22Rv1 (cell line): ENCODE measurements around the gene ITGB1BP2.
A peak's percentile ranks its signal among the peaks of the same experiment; 100 is the strongest.
"Not testable (repeated sequence)": the region's sequence is repeated elsewhere in the genome, so short reads cannot be mapped to it uniquely, and the experiment has no call there.

Experiments used
- H3K27ac ChIP-seq: fragments of 450-650 bp; 2 replicates; pipeline ENCODE4 v1.5.1; 2017
- CTCF ChIP-seq: fragments of 450-650 bp; IDR thresholded peaks from 2 replicates; pipeline ENCODE4 v1.5.1; 2017; ENCODE audit warnings: mild to moderate bottlenecking
- ZFX ChIP-seq: fragments of 450-650 bp; IDR thresholded peaks from 2 replicates; pipeline ENCODE4 v1.6.1; 2017; ENCODE audit warnings: antibody characterized with exemption, borderline replicate concordance

The ITGB1BP2 gene

DNA sequence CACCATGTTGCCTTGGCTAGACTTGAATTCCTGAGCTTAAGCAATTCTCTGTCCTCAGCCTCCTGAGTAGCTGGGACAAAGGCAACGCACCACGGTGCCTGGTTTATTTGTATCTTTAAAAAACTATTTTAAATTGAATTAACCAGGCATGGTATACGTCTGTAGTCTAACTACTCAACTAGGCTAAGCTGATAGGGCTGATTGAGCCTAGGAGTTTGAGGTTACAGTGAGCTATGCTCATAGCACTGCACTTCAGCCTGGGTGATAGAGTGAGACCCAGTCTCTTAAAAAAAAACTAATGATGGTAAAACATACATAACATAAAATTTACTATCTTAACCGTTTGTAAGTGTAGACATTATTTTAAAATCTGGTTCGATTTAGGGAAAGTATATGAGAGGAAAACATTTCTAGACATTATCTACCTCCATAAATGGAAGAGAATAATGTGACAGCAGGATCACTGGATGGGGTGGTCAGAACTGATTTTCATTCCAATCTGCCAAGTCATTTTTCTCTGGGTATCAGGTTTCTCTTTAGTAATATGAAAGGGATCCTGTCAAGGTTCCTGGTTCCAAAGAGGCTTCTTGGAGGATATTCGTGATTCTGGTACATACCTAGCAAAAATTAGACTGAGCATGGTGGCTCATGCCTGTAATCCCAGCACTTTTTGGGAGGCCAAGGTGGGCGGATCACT, 8.7 kb upstream of the ITGB1BP2 start:
- no peak for TF ChIP-seq CTCF
- TF ChIP-seq ZFX = no peak
- H3K27ac ChIP-seq = no peak overlapping the region

DNA sequence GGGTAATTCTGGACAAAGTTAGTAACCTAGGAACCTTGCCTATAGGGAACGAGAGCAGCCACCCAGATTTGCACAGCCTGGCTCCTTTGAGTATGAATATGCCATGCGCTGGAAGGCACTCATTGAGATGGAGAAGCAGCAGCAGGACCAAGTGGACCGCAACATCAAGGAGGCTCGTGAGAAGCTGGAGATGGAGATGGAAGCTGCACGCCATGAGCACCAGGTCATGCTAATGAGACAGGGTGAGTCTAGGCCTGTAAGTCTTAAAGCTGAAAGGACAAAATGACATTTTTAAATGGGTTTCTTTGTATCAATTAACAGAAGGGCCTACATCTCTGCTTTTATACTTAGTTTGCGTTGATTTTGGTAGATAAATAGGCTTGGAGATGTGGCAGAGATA, 4.7 kb upstream of the ITGB1BP2 start:
- TF ChIP-seq CTCF (no peak), ZFX (no peak)
- H3K27ac ChIP-seq = no peak overlapping the region

DNA sequence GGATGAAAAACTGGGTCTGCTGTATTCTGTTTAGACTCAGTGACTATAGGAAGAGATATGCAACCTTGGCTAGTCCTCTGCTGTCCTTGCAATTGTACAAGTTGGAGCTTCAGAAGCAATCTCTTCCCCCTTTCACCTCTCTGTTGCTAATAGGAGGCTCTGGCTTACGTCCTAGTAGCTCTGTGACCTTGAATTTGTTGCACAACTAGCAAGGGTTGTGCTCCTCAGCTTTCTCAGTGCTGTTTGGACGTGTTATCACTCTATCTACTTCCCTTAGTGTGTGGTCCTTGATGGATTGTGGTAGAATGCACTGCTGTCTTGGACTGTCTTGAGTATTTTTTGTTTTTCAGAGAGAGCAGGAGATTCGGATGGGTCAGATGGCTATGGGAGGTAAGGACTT, 3.4 kb upstream of the ITGB1BP2 start:
- no peak for TF ChIP-seq ZFX
- no peak for TF ChIP-seq CTCF

GRCh38 chrX:71300064-71300463, 1.5 kb upstream of the ITGB1BP2 start:
- not testable (repeated sequence) for H3K27ac ChIP-seq

More for the DNA sequence above, 3.4 kb upstream of the ITGB1BP2 start:
- no peak overlapping the region for H3K27ac ChIP-seq

- H3K27ac ChIP-seq = peak overlapping the region; percentile 20; the same call in 1 of the 2 replicates
Measured at GRCh38 chrX:71300495-71300894, 1.1 kb upstream of the ITGB1BP2 start.

- H3K27ac ChIP-seq = no peak overlapping the region; the same call in 1 of the 2 replicates
- no peak for TF ChIP-seq ZFX
- no peak for TF ChIP-seq CTCF
Measured at GRCh38 chrX:71302461-71303213, 1.1 kb downstream of the ITGB1BP2 start.

DNA sequence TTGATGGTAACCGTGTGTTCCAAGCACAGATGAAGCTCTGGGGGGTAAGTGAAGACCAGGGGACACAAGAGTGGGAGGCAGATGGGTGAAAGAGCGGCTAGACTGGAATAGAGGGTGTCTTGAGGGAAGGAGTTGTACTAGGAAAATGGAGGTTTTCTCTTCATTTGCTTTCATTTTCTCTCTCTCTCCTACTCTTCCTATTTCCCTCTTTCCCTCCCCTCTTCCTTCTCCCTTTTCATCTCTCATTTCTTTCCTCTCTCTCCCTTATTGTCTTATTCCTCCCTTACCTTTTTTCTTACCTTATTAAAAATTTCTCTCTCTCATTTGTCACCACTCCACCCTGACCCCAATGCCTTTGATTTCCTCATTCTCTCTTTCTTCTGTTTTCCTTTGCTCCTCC, 3.0 kb downstream of the ITGB1BP2 start:
- TF ChIP-seq ZFX = no peak
- no peak for TF ChIP-seq CTCF
- H3K27ac ChIP-seq = no peak overlapping the region

GRCh38 chrX:71315917-71316316, 14.4 kb downstream of the ITGB1BP2 start:
- TF ChIP-seq CTCF (no peak), ZFX (no peak)

DNA sequence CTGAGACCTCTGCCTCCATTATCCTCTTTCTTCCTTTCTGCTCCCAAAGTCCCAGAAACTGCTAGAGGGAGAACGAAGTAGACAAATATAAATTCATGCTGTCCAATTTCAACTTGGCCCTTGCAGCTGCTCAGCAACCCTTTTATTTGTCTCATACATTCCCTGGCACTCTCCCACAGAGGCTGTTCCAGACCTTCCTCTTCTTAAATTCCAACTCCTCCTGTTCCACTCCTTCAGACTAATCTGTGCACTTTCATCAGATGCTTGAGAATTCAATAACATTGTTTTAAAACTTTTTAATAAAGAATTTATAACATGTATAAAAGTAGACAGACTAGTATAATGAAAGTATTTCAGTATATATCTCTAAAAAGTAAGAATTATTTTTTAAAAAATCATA, 15.4 kb downstream of the ITGB1BP2 start:
- H3K27ac ChIP-seq = not testable (repeated sequence)

More at GRCh38 chrX:71315917-71316316, 14.4 kb downstream of the ITGB1BP2 start:
- H3K27ac ChIP-seq = no peak overlapping the region
